Heart left ventricle (tissue), 16 donors: ENCODE data around the gene MESP2. TPM values are rescaled to one million over a fixed set of nuclear protein-coding genes. Genes with fewer than 3 reads are reported as not detected.

Experiments used
- ATAC-seq, 4 donors: fragments of 200-7000 bp; cut with Tn5 transposase; one replicate each; pipeline ENCODE4 v1.9.1; 2020 to 2022; ENCODE audit warnings: moderate library complexity in 4 of 4, mild to moderate bottlenecking in 3 of 4, moderate number of reproducible peaks in 1 of 4
- DNase-seq, 5 donors: peaks; one replicate each; pipeline ENCODE4 v3.0.0-alpha.2; 2020
- H3K27ac ChIP-seq, 12 donors: fragments of 200-600 bp; sonication (generic) in 4 of 12; one replicate each; pipeline versions ENCODE4 v1.5.0 to v1.8.0; 2016 to 2022; ENCODE audit warnings: mild to moderate bottlenecking in 2 of 12
- H3K27me3 ChIP-seq, 9 donors: fragments of 200-600 bp; sonication (generic) in 2 of 9; one replicate each; pipeline versions ENCODE4 v1.5.1 to v1.8.0; 2016 to 2022; ENCODE audit warnings: mild to moderate bottlenecking in 3 of 9
- H3K36me3 ChIP-seq, 9 donors: fragments of 200-600 bp; sonication (generic) in 2 of 9; one replicate each; pipeline versions ENCODE4 v1.5.0 to v1.8.0; 2018 to 2022; ENCODE audit warnings: mild to moderate bottlenecking in 2 of 9
- H3K4me1 ChIP-seq, 12 donors: fragments of 200-600 bp; sonication (generic) in 4 of 12; one replicate each; pipeline versions ENCODE4 v1.5.0 to v1.8.0; 2016 to 2022; ENCODE audit warnings: mild to moderate bottlenecking in 3 of 12
- H3K4me3 ChIP-seq, 12 donors: fragments of 200-600 bp; sonication (generic) in 4 of 12; one replicate each; pipeline versions ENCODE4 v1.5.0 to v1.8.0; 2017 to 2022; ENCODE audit warnings: mild to moderate bottlenecking in 9 of 12, moderate library complexity in 4 of 12
- H3K9me3 ChIP-seq, 12 donors: fragments of 200-600 bp; sonication (generic) in 4 of 12; one replicate each; pipeline versions ENCODE4 v1.5.0 to v1.8.0; 2016 to 2022; ENCODE audit warnings: mild to moderate bottlenecking in 1 of 12
- CTCF ChIP-seq, 12 donors: fragments of 200-600 bp; sonication (generic) in 4 of 12; IDR thresholded peaks; one replicate each; pipeline versions ENCODE4 v1.5.0 to v1.8.0; 2018 to 2022; ENCODE audit warnings: antibody characterized with exemption in 12 of 12, mild to moderate bottlenecking in 5 of 12
- POLR2A ChIP-seq, 2 donors: fragments of 450-650 bp; IDR thresholded peaks; one replicate each; pipeline ENCODE4 v1.6.1; 2017; ENCODE audit warnings: antibody characterized with exemption in 2 of 2, mild to moderate bottlenecking in 2 of 2, moderate library complexity in 2 of 2
- WGBS, 4 donors: extraction: QIAGEN DNeasy Blood & Tissue Kit in 2 of 4; methylation state at CpG; one replicate each; pipeline versions ENCODE4 v1.1.5 to v1.1.7; 2013 to 2018; 5-methylcytosine and 5-hydroxymethylcytosine counted together
- intact Hi-C, 10 donors: fragments of 100-400 bp; cut with DNase I; formaldehyde crosslinking; loops; one replicate each; pipeline versions ENCODE4 v1.11.1 to v1.14.2; 2022
- polyA plus RNA-seq, 2 donors: library from polyadenylated mRNA; stranded (reverse); fragments of 200-250 nt; gene quantifications; one replicate each; pipeline ENCODE4 v1.2.3, GENCODE V29; 2013
- total RNA-seq, 9 donors: library from RNA; depleted of rRNA in 2 of 9; stranded (reverse); fragments of >200 nt in 2 of 9; fragmentation: NEBNext Ultra II Directional in 3 of 9; extraction: Animal tissue kit (Norgen Biotek cat#: 25700) in 3 of 9; gene quantifications; one replicate each; pipeline versions ENCODE4 v1.1.0 to v1.2.4, GENCODE V29; 2016 to 2023
- donor health status: ischemic (EF 13 %, LVEDD 7.1; RV severe dilation, severe dysfunction).
- donor health status: healthy with polysubstance abuse.
- donor health status: DM: no; HTN: yes; CAD: no.
- donor health status: DM: no; HTN: no; CAD: no.
- donor health status: ischemic (EF 25% LVEDD 6.9; RV normal size, moderate dysfunction).
- donor health status: ischemic (EF 25% LVEDD 5.7; RV mildly dilated, moderate dysfunction).
- donor health status: healthy.
- donor health status: DM: yes; HTN: yes; CAD: no.
- donor health status: ischemic (EF 35%, LVEDD 5.7; RV mildly dilated, moderate dysfunction).
- donor health status: nonischemic (EF 11% LVEDD 7.7; RV severe dilation, severe dysfunction).
- donor health status: DM: yes; HTN: yes; CAD: no.
- donor health status: PGD.
- donor health status: ischemic (EF 29% LVEDD 5.4; RV normal size, mild dysfunction).
- donor health status: nonischemic (EF 23%, LVEDD 6.1; RV moderate dilation, normal function).

The MESP2 gene
- total and polyA plus RNA-seq, 11 donors, result 0.16 to 0.65 (median 0.58) TPM; not detected in 7

- intact Hi-C loops, result loop anchor here in 2 of 10 donors (10.0 kb wide), 1 partner anchor 47 kb away; no protein-coding TSS in a partner anchor
- Histone ChIP-seq H3K36me3 (no peaks in the 10 kb centered on the region), H3K27ac (no peak overlapping the region), H3K4me1 (peaks cover 0 to 44% (median 10%) of the 10 kb centered on the region in 12 donors), H3K27me3 (no peaks in the 10 kb centered on the region), H3K9me3 (no peaks in the 10 kb centered on the region), H3K4me3 (no peak overlapping the region)
- DNase-seq (no peak), ATAC-seq (no peak)
- WGBS, 4 donors, result 81 to 85% (median 84%) methylated on average over 8 to 10 of the region's 10 CpGs
- TF ChIP-seq POLR2A (IDR thresholded peaks at IDR 0.05) (no peak), CTCF (IDR thresholded peaks at IDR 0.05) (no peak)
These were observed 1.7 kb downstream of the MESP2 start for GRCh38 chr15:89777782-89778380.

- DNase-seq, result no peak
- ATAC-seq, result no peak
- H3K4me1 ChIP-seq, result peaks cover 0 to 44% (median 10%) of the 10 kb centered on the region in 12 donors
- intact Hi-C loops, result loop anchor here in 2 of 10 donors (10.0 kb wide), 1 partner anchor 46 kb away; no protein-coding TSS in a partner anchor
- H3K9me3 ChIP-seq, result no peaks in the 10 kb centered on the region
- no peaks in the 10 kb centered on the region for H3K36me3 ChIP-seq
- WGBS, 4 donors, result 76 to 100% (median 96%) methylated on average over 4 of the region's 4 CpGs
- no peak for TF ChIP-seq POLR2A (IDR thresholded peaks at IDR 0.05)
- no peak for TF ChIP-seq CTCF (IDR thresholded peaks at IDR 0.05)
- H3K27me3 ChIP-seq, result no peaks in the 10 kb centered on the region
- H3K4me3 ChIP-seq, result no peak overlapping the region
- no peak overlapping the region for H3K27ac ChIP-seq
These were observed 2.7 kb downstream of the MESP2 start for GRCh38 chr15:89778861-89779260.

- H3K9me3 ChIP-seq, result no peaks in the 10 kb centered on the region
- no peak overlapping the region for H3K4me3 ChIP-seq
- ATAC-seq (no peak), DNase-seq (no peak)
- intact Hi-C loops, result loop anchor here in 1 of 10 donors (5.0 kb wide), 1 partner anchor 42 kb away; no protein-coding TSS in a partner anchor
- peaks cover 0 to 44% (median 10%) of the 10 kb centered on the region in 12 donors for H3K4me1 ChIP-seq
- TF ChIP-seq POLR2A (IDR thresholded peaks at IDR 0.05) (no peak), CTCF (IDR thresholded peaks at IDR 0.05) (no peak)
- 76 to 85% (median 80%) methylated on average over 6 of the region's 6 CpGs for WGBS, 4 donors
- no peaks in the 10 kb centered on the region for H3K27me3 ChIP-seq
- peaks cover 0 to 4% (median 0%) of the 10 kb centered on the region in 9 donors for H3K36me3 ChIP-seq
- no peak overlapping the region for H3K27ac ChIP-seq
These were observed 4.5 kb downstream of the MESP2 start for GRCh38 chr15:89780601-89781000.

- Histone ChIP-seq H3K4me1 (peaks cover 0 to 41% (median 6%) of the 10 kb centered on the region in 12 donors), H3K27me3 (no peaks in the 10 kb centered on the region), H3K4me3 (no peak overlapping the region), H3K9me3 (no peaks in the 10 kb centered on the region), H3K36me3 (peaks cover 0 to 8% (median 0%) of the 10 kb centered on the region in 9 donors), H3K27ac (peak overlapping the region in 1 of 12 donors; percentile 24)
- TF ChIP-seq CTCF (IDR thresholded peaks at IDR 0.05) (no peak), POLR2A (IDR thresholded peaks at IDR 0.05) (no peak)
- WGBS, 4 donors, result 75 to 91% (median 82%) methylated on average over 6 of the region's 6 CpGs
- DNase-seq (no peak), ATAC-seq (no peak)
- intact Hi-C loops, result loop anchor here in 1 of 10 donors (5.0 kb wide), 1 partner anchor 41 kb away; no protein-coding TSS in a partner anchor
These were observed 4.9 kb downstream of the MESP2 start for GRCh38 chr15:89781055-89781454.
